Measurements from ENCODE around the gene PAGE4. TPM values are rescaled to one million over a fixed set of nuclear protein-coding genes. Genes with fewer than 3 reads are reported as not detected.

The PAGE4 gene
- total RNA-seq, 2 experiments from 2014 or later: not detected

DNA sequence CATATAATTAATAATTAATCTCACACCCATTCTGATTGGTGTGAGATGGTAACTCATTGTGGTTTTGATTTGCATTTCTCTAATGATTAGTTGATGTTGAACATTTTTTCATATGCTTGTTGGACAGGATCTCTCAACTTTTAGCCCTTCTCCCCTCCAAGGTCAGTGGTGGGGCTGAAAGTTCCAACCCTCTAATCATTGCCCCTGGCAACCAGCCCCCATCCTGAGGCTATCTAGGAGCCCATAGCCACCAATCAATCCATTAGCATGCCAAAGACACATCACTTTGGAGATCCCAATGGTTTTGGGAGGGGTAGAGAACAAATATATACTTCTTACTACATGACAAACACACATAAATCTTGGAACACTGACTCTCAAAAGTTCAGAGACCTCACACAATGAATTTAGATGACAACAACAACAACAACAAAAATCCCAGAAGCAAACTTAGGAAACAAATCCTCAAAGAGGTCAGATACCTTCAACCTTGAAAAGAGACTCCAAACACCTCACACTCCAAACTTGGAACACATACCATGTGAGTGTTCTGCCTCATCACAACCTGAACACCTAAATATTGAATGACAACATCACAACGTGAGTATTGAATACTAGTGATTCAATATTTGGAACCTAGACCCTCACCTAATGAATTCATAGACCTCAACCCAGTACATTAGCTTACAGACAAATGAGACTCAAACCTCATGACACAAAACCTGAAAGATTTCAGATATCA lies 19.0 kb upstream of the PAGE4 start:
- TF ChIP-seq, protein P1, sequence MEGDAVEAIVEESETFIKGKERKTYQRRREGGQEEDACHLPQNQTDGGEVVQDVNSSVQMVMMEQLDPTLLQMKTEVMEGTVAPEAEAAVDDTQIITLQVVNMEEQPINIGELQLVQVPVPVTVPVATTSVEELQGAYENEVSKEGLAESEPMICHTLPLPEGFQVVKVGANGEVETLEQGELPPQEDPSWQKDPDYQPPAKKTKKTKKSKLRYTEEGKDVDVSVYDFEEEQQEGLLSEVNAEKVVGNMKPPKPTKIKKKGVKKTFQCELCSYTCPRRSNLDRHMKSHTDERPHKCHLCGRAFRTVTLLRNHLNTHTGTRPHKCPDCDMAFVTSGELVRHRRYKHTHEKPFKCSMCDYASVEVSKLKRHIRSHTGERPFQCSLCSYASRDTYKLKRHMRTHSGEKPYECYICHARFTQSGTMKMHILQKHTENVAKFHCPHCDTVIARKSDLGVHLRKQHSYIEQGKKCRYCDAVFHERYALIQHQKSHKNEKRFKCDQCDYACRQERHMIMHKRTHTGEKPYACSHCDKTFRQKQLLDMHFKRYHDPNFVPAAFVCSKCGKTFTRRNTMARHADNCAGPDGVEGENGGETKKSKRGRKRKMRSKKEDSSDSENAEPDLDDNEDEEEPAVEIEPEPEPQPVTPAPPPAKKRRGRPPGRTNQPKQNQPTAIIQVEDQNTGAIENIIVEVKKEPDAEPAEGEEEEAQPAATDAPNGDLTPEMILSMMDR (IDR thresholded peaks at IDR 0.05): no peak
- intact Hi-C loops (cut with micrococcal nuclease): no loop called here
- ChIA-PET CTCF (no interaction called here), POLR2A (no interaction called here)
- Mint-ChIP-seq H3K9me3 (no peaks in the 10 kb centered on the region), H3K27me3 (no peaks in the 10 kb centered on the region), H3K27ac (no peak overlapping the region), H3K4me3 (no peak overlapping the region), H3K4me1 (ENCODE audit: low read depth) (no peaks in the 10 kb centered on the region), H3K36me3 (ENCODE audit: low read depth) (no peaks in the 10 kb centered on the region)
- ATAC-seq: no peak
- no peak for DNase-seq

DNA sequence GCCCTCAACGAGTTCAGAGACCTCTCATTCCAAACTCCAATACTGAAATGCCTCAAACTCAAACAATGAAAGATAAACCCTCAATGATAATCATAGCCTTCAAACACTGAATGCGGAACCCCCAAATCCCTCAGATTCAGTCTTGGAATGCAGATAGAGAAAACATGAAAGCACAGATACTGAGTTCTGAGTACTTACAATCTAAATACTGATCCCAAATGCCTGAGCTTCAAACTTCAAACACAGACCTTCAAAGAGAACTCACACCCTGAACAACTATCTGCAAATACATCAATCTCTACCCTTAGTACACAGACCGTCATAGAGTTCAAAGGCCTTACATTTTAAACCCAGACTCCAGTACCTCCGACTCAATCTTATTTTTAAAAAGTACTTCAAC lies 16.9 kb upstream of the PAGE4 start:
- TF ChIP-seq, protein P1 (IDR thresholded peaks at IDR 0.05): no peak
- ChIA-PET POLR2A (no interaction called here), CTCF (no interaction called here)
- no peak overlapping the region for H3K27ac Mint-ChIP-seq
- ATAC-seq (no peak), DNase-seq (no peak)
- H3K27me3 Mint-ChIP-seq: peaks cover 1% of the 10 kb centered on the region
- no peak overlapping the region for H3K4me3 Mint-ChIP-seq
- H3K36me3 Mint-ChIP-seq (ENCODE audit: low read depth): no peaks in the 10 kb centered on the region
- no peaks in the 10 kb centered on the region for H3K9me3 Mint-ChIP-seq
- H3K4me1 Mint-ChIP-seq (ENCODE audit: low read depth): no peaks in the 10 kb centered on the region
- intact Hi-C loops (cut with micrococcal nuclease): no loop called here

DNA sequence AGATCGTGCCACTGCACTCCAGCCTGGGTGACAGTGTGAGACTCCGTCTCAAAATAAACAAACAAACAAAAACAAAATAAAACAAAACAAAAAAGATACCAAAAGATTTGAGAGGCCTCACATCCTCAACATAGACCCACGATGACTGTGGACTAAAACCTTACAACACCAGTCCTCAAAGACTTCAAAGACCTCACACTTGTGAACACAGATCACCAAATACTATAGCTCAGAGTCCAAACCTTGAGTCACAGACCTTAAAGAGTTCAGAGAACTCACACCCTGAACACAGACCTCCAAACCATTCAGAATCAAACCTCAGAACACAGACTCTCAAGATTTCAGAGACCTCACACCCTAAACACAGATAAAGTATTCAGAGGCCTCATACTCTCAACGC lies 12.7 kb upstream of the PAGE4 start:
- Mint-ChIP-seq H3K9me3 (no peaks in the 10 kb centered on the region), H3K4me3 (no peak overlapping the region), H3K36me3 (ENCODE audit: low read depth) (no peaks in the 10 kb centered on the region), H3K27ac (no peak overlapping the region), H3K27me3 (peaks cover 1% of the 10 kb centered on the region), H3K4me1 (ENCODE audit: low read depth) (no peaks in the 10 kb centered on the region)
- intact Hi-C loops (cut with micrococcal nuclease): no loop called here
- POLR2A ChIA-PET: no interaction called here
- DNase-seq (no peak), ATAC-seq (no peak)
- CTCF ChIA-PET: no interaction called here
- TF ChIP-seq, protein P1 (IDR thresholded peaks at IDR 0.05): no peak

DNA sequence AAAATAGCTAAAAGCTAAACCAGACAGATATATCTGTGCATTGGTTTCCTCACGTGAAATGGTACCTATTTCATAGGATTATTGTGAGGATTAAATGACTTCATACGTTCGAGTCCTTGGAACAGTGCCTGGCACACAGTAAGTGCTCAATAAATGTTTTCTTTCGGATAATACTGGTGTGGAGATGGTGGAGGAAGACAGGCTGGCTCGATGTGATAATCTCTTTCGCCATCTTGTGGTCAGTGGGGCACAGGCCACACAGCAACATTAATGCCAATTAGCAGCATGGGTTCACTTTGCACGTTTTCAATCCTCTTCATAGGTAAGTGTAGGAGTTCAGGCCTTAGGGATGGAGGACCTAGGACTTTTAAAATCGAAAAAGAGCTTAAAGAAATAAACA lies 9.3 kb downstream of the PAGE4 start:
- Mint-ChIP-seq H3K4me1 (ENCODE audit: low read depth) (peaks cover 4% of the 10 kb centered on the region), H3K27me3 (peaks cover 2% of the 10 kb centered on the region), H3K36me3 (ENCODE audit: low read depth) (no peaks in the 10 kb centered on the region), H3K9me3 (no peaks in the 10 kb centered on the region), H3K27ac (no peak overlapping the region), H3K4me3 (no peak overlapping the region)
- TF ChIP-seq, protein P1 (IDR thresholded peaks at IDR 0.05): peak; percentile 40
- ChIA-PET POLR2A (no interaction called here), CTCF (interaction anchor here (0.8 to 1.8 kb wide), 3 partner anchors 10 to 77 kb away, joined by 3 to 6 read pairs (median 4); no protein-coding TSS in a partner anchor)
- DNase-seq (peak; percentile 18), ATAC-seq (no peak)
- intact Hi-C loops (cut with micrococcal nuclease): no loop called here

DNA sequence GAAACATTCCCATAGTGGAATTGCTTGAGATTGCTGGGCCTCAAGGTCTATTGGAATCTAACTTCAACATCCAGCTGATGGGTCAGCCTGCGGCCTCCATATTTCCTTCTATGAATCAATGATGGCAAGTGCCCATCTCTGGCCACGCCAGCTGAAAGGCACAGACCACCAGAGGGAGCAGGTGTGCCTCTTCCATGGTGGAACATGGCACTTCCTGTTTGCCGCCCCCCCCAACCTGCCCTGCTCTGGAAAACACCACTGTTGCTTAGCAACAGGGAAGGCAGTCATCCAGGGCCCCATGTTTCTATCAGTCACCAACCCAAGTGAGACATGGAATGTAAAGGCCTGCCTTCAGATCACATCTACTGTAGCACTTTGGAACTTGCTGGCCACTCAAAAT lies 11.6 kb downstream of the PAGE4 start:
- intact Hi-C loops (cut with micrococcal nuclease): no loop called here
- ATAC-seq: peak; percentile 96
- TF ChIP-seq, protein P1 (IDR thresholded peaks at IDR 0.05): no peak
- Mint-ChIP-seq H3K9me3 (no peaks in the 10 kb centered on the region), H3K27me3 (no peaks in the 10 kb centered on the region), H3K27ac (no peak overlapping the region), H3K36me3 (ENCODE audit: low read depth) (no peaks in the 10 kb centered on the region), H3K4me3 (no peak overlapping the region), H3K4me1 (ENCODE audit: low read depth) (peaks cover 4% of the 10 kb centered on the region)
- peak; percentile 78 for DNase-seq
- POLR2A ChIA-PET: no interaction called here
- CTCF ChIA-PET: interaction anchor here (1.2 to 2.0 kb wide), 4 partner anchors 32 to 80 kb away, joined by 3 to 6 read pairs (median 4); no protein-coding TSS in a partner anchor
